Measurements from ENCODE around the gene GXYLT2.

GXYLT2 gene

GRCh38 chr3:72888546-72889309, 882 bp downstream of the GXYLT2 start:
- peaks cover 21% of the 10 kb centered on the region for H3K4me1 Mint-ChIP-seq (ENCODE audit: low read depth)
- peak overlapping the region; percentile 55 for H3K4me3 Mint-ChIP-seq
- H3K27ac Mint-ChIP-seq: no peak overlapping the region
- H3K9me3 Mint-ChIP-seq: peaks cover 5% of the 10 kb centered on the region
- no peaks in the 10 kb centered on the region for H3K36me3 Mint-ChIP-seq (ENCODE audit: low read depth)
- H3K27me3 Mint-ChIP-seq: peaks cover 82% of the 10 kb centered on the region

- H3K4me1 Mint-ChIP-seq (ENCODE audit: low read depth): peaks cover 21% of the 10 kb centered on the region
- peaks cover 82% of the 10 kb centered on the region for H3K27me3 Mint-ChIP-seq
- no peaks in the 10 kb centered on the region for H3K36me3 Mint-ChIP-seq (ENCODE audit: low read depth)
- no peaks in the 10 kb centered on the region for H3K9me3 Mint-ChIP-seq
- H3K27ac Mint-ChIP-seq: no peak overlapping the region
- H3K4me3 Mint-ChIP-seq: peak overlapping the region; percentile 21
These were observed 1.7 kb downstream of the GXYLT2 start for GRCh38 chr3:72889310-72890165.

- Mint-ChIP-seq H3K27me3 (peaks cover 80% of the 10 kb centered on the region), H3K4me1 (ENCODE audit: low read depth) (peaks cover 21% of the 10 kb centered on the region), H3K9me3 (no peaks in the 10 kb centered on the region), H3K4me3 (no peak overlapping the region), H3K27ac (no peak overlapping the region), H3K36me3 (ENCODE audit: low read depth) (no peaks in the 10 kb centered on the region)
These were observed 2.5 kb downstream of the GXYLT2 start for GRCh38 chr3:72890166-72890925.

GRCh38 chr3:72891053-72891855, 3.4 kb downstream of the GXYLT2 start:
- Mint-ChIP-seq H3K9me3 (no peaks in the 10 kb centered on the region), H3K4me1 (ENCODE audit: low read depth) (peaks cover 21% of the 10 kb centered on the region), H3K27ac (no peak overlapping the region), H3K27me3 (peaks cover 76% of the 10 kb centered on the region), H3K36me3 (ENCODE audit: low read depth) (no peaks in the 10 kb centered on the region), H3K4me3 (no peak overlapping the region)

DNA sequence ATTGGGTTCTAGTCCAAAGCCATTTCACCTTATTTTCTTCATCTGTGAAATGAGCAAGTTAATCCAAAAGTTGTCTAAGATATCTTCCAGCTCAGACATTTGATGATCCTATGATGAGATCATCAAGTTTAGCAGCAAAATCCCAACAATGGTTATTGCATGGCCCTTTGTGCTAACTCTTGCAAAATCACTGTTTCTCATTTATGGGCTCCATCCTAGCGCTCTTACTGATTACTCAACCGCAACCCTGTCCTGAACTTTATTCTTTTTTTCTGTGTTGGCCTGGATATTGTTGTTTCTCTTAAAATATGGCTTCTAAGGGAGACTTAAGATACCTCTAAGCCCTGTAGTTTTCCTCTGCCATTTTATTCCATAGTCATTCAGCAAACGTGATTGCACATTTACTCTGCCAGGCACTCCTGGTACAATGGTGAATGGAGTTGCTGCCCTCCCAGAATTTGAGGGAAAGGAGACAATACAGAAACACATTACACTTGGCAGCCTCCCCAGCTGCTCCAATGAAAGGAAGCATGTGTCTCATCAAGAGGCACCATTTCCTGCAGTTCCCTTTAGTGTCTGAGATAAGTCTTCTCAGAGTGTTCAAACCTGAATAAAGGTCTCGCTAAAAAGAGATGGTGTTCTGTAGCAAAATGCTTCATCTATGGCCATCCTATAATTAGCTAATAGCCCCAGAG, 4.4 kb downstream of the GXYLT2 start:
- no peaks in the 10 kb centered on the region for H3K36me3 Mint-ChIP-seq (ENCODE audit: low read depth)
- no peaks in the 10 kb centered on the region for H3K9me3 Mint-ChIP-seq
- H3K4me3 Mint-ChIP-seq: no peak overlapping the region
- H3K27me3 Mint-ChIP-seq: peaks cover 68% of the 10 kb centered on the region
- peaks cover 16% of the 10 kb centered on the region for H3K4me1 Mint-ChIP-seq (ENCODE audit: low read depth)
- H3K27ac Mint-ChIP-seq: no peak overlapping the region

DNA sequence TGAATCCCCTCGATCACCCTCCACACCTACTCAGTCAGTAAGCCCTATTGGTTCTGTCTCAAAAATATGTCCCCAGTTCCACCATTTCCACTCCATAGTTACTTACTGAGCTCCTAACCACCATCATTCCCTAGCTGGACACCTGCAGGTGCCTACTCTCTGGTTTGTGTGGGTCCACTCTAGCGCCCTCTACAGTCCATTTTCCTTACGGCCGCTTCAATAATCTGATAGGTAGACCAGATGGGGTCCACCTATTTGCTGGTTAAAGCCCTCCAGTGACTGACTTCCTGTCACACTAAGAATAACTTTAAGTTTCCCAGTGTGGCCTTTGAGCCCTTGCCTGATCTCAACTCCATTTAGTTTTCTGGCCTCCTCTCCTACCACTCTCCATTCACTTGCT, 5.0 kb downstream of the GXYLT2 start:
- Mint-ChIP-seq H3K27ac (no peak overlapping the region), H3K4me1 (ENCODE audit: low read depth) (peaks cover 10% of the 10 kb centered on the region), H3K36me3 (ENCODE audit: low read depth) (no peaks in the 10 kb centered on the region), H3K4me3 (no peak overlapping the region), H3K27me3 (peaks cover 62% of the 10 kb centered on the region), H3K9me3 (no peaks in the 10 kb centered on the region)

- H3K27ac Mint-ChIP-seq: no peak overlapping the region
- no peak overlapping the region for H3K4me3 Mint-ChIP-seq
- H3K27me3 Mint-ChIP-seq: peaks cover 50% of the 10 kb centered on the region
- H3K9me3 Mint-ChIP-seq: no peaks in the 10 kb centered on the region
- no peaks in the 10 kb centered on the region for H3K36me3 Mint-ChIP-seq (ENCODE audit: low read depth)
- H3K4me1 Mint-ChIP-seq (ENCODE audit: low read depth): no peaks in the 10 kb centered on the region
These were observed 7.2 kb downstream of the GXYLT2 start for GRCh38 chr3:72894976-72895552.

- H3K27me3 Mint-ChIP-seq: peaks cover 30% of the 10 kb centered on the region
- no peaks in the 10 kb centered on the region for H3K9me3 Mint-ChIP-seq
- no peak overlapping the region for H3K27ac Mint-ChIP-seq
- H3K4me3 Mint-ChIP-seq: no peak overlapping the region
- H3K4me1 Mint-ChIP-seq (ENCODE audit: low read depth): no peaks in the 10 kb centered on the region
- no peaks in the 10 kb centered on the region for H3K36me3 Mint-ChIP-seq (ENCODE audit: low read depth)
These were observed 9.3 kb downstream of the GXYLT2 start for GRCh38 chr3:72896996-72897757.

GRCh38 chr3:72897758-72898007, 9.8 kb downstream of the GXYLT2 start:
- peaks cover 28% of the 10 kb centered on the region for H3K27me3 Mint-ChIP-seq
- no peaks in the 10 kb centered on the region for H3K36me3 Mint-ChIP-seq (ENCODE audit: low read depth)
- no peak overlapping the region for H3K27ac Mint-ChIP-seq
- H3K4me1 Mint-ChIP-seq (ENCODE audit: low read depth): no peaks in the 10 kb centered on the region
- no peaks in the 10 kb centered on the region for H3K9me3 Mint-ChIP-seq
- H3K4me3 Mint-ChIP-seq: no peak overlapping the region

- Mint-ChIP-seq H3K4me3 (no peak overlapping the region), H3K27ac (no peak overlapping the region), H3K27me3 (peaks cover 15% of the 10 kb centered on the region), H3K9me3 (no peaks in the 10 kb centered on the region), H3K36me3 (ENCODE audit: low read depth) (no peaks in the 10 kb centered on the region), H3K4me1 (ENCODE audit: low read depth) (no peaks in the 10 kb centered on the region)
These were observed 11.5 kb downstream of the GXYLT2 start for GRCh38 chr3:72899349-72899765.

DNA sequence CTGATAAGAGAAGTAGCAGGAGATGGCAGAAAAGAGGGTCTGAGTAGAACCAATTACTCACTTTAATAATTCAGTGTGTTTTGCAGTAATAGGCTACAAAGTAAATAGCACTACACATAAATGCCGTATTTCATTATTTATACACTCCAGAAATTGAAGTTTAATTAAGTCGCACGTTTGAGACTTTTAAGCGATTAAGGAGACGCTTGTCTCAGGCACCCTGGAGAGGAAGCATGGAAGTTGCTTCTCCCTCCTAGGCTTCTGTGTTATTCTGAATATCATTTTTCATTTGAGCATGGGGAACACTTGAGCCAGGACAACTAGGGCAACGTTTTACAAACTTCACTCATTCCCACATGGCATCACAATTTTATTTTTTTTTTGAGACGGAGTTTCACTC, 12.2 kb downstream of the GXYLT2 start:
- Mint-ChIP-seq H3K9me3 (no peaks in the 10 kb centered on the region), H3K36me3 (ENCODE audit: low read depth) (no peaks in the 10 kb centered on the region), H3K4me1 (ENCODE audit: low read depth) (no peaks in the 10 kb centered on the region), H3K27ac (no peak overlapping the region), H3K27me3 (peaks cover 11% of the 10 kb centered on the region), H3K4me3 (no peak overlapping the region)

DNA sequence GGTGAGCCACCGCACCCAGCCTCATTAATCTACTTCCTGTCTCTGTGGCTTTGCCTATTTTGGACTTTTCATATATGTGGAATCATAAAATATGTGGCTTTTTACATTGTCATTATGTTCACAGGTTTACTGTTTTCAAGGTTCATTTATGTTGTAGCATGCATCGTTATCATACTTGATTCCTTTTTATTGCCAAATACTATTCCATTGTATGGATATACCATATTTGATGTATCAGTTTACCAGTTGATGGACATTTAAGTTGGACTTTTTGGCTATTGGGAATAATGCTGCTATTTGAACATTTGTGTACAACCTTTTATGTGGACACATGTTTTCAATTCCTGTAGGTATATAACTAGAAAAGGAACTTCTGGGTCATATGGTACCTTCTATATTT, 14.0 kb downstream of the GXYLT2 start:
- H3K4me1 Mint-ChIP-seq (ENCODE audit: low read depth): no peaks in the 10 kb centered on the region
- H3K27ac Mint-ChIP-seq: no peak overlapping the region
- H3K4me3 Mint-ChIP-seq: no peak overlapping the region
- no peaks in the 10 kb centered on the region for H3K36me3 Mint-ChIP-seq (ENCODE audit: low read depth)
- no peaks in the 10 kb centered on the region for H3K9me3 Mint-ChIP-seq
- peaks cover 3% of the 10 kb centered on the region for H3K27me3 Mint-ChIP-seq

GRCh38 chr3:72903004-72903403, 15.2 kb downstream of the GXYLT2 start:
- H3K4me3 Mint-ChIP-seq: no peak overlapping the region
- no peaks in the 10 kb centered on the region for H3K36me3 Mint-ChIP-seq (ENCODE audit: low read depth)
- H3K27me3 Mint-ChIP-seq: peaks cover 3% of the 10 kb centered on the region
- no peaks in the 10 kb centered on the region for H3K9me3 Mint-ChIP-seq
- H3K27ac Mint-ChIP-seq: no peak overlapping the region
- no peaks in the 10 kb centered on the region for H3K4me1 Mint-ChIP-seq (ENCODE audit: low read depth)
